SU-DHL-6 (cell line): ENCODE measurements around the gene TEAD1.

Source experiments
- CTCF ChIP-seq: fragments of 200-600 bp; sonication (generic); IDR thresholded peaks from one replicate; pipeline ENCODE4 v1.5.1; 2017; ENCODE audit warnings: antibody characterized with exemption, mild to moderate bottlenecking, low read length, moderate library complexity; ENCODE audit not compliant: insufficient read depth, poor library complexity, severe bottlenecking
- EZH2phosphoT487 ChIP-seq: fragments of 200-600 bp; sonication (generic), shearing (Covaris generic); conservative IDR thresholded peaks from 2 replicates; pipeline ENCODE4 v1.6.1; 2018; ENCODE audit warnings: mild to moderate bottlenecking, antibody characterized with exemption, low read length, moderate library complexity, mixed read lengths

- TF ChIP-seq EZH2phosphoT487 (no peak), CTCF (no peak)
Measured at GRCh38 chr11:12628314-12628713, 45.9 kb upstream of the TEAD1 start.
